MM.1S (cell line): ENCODE measurements around the gene MACROD2.

Experiments used
- EZH2phosphoT487 ChIP-seq: fragments of 300-600 bp; sonication (generic); IDR thresholded peaks from 2 replicates; pipeline ENCODE4 v1.6.1; 2018; ENCODE audit warnings: antibody characterized with exemption, low read length
- TF ChIP-seq, protein P1 (sequence below): fragments of 300-600 bp; sonication (generic); IDR thresholded peaks from 2 replicates; pipeline ENCODE4 v1.5.1; 2016; ENCODE audit warnings: antibody characterized with exemption, low read length, mixed read lengths

DNA sequence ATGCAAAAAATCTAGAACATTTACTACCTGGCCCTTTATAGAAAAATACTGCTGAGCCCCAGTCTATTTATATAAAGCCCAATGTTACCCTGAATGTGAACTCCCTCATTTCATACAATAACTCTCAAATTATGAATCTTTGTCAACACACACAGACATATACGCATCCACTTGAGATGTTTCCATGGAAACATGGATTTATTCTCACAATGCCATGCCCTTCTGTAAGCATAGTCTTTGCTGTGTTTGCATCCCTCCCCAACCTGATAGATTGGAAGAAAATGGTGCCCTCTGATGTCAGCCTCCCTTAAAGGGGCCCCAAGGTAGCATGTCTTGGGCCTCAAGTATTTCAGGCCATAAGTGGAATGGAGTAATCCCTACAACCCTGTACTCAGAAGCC is 2004.8 kb downstream of the MACROD2 start:
- TF ChIP-seq, protein P1, sequence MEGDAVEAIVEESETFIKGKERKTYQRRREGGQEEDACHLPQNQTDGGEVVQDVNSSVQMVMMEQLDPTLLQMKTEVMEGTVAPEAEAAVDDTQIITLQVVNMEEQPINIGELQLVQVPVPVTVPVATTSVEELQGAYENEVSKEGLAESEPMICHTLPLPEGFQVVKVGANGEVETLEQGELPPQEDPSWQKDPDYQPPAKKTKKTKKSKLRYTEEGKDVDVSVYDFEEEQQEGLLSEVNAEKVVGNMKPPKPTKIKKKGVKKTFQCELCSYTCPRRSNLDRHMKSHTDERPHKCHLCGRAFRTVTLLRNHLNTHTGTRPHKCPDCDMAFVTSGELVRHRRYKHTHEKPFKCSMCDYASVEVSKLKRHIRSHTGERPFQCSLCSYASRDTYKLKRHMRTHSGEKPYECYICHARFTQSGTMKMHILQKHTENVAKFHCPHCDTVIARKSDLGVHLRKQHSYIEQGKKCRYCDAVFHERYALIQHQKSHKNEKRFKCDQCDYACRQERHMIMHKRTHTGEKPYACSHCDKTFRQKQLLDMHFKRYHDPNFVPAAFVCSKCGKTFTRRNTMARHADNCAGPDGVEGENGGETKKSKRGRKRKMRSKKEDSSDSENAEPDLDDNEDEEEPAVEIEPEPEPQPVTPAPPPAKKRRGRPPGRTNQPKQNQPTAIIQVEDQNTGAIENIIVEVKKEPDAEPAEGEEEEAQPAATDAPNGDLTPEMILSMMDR: no peak
- no peak for TF ChIP-seq EZH2phosphoT487
